IMR-90 (cell line): Measurements from ENCODE around the gene YPEL2. TPM values are rescaled to one million over a fixed set of nuclear protein-coding genes. Genes with fewer than 3 reads are reported as not detected.

Experiments used
- ATAC-seq: fragments of 200-7000 bp; cut with Tn5 transposase; 2 replicates; pipeline ENCODE4 v1.9.1; 2020; ENCODE audit warnings: low read depth, mild to moderate bottlenecking, moderate library complexity
- BruUV-seq: library from RNA; stranded (reverse); fragments of 400-500 nt; replicated peaks from 2 replicates; lab custom pipeline; 2021; lab: Mats Ljungman, UMichigan
- CTCF ChIA-PET: fragments of 300-600 bp; formaldehyde crosslinking; extraction: SDS; loops from one replicate; lab custom pipeline; 2021; ENCODE audit warnings: antibody characterized with exemption; lab: Yijun Ruan, JAX
- POLR2A ChIA-PET: fragments of 300-600 bp; sonication (Branson Sonifier 250); formaldehyde crosslinking; loops from one replicate; lab custom pipeline; 2022; ENCODE audit warnings: antibody characterized with exemption; ENCODE audit not compliant: unreplicated experiment; lab: Charles Lee
- DNase-seq: peaks from one replicate; pipeline ENCODE4 v3.0.0; 2013
- H2AFZ ChIP-seq: replicated peaks from 2 replicates; pipeline ENCODE3; 2013; ENCODE audit warnings: low read length, mild to moderate bottlenecking; ENCODE audit not compliant: poor library complexity
- H2AK5ac ChIP-seq: 2 replicates; pipeline ENCODE4 v1.6.1; 2013; ENCODE audit warnings: low read depth, low read length, inconsistent platforms
- H2AK9ac ChIP-seq: replicated peaks from 2 replicates; pipeline ENCODE3; 2013; ENCODE audit warnings: mild to moderate bottlenecking, low read depth, low read length, moderate library complexity; ENCODE audit not compliant: poor library complexity
- H2BK120ac ChIP-seq: 2 replicates; pipeline ENCODE4 v1.6.1; 2013; ENCODE audit warnings: low read depth, low read length, inconsistent platforms
- H2BK15ac ChIP-seq: 3 replicates; pipeline ENCODE4 v1.6.1; 2013; ENCODE audit warnings: low read depth, low read length, inconsistent platforms
- H2BK20ac ChIP-seq: 2 replicates; pipeline ENCODE4 v1.6.1; 2013; ENCODE audit warnings: low read depth, mild to moderate bottlenecking, inconsistent platforms, low read length, moderate library complexity
- H2BK5ac ChIP-seq: 2 replicates; pipeline ENCODE4 v1.6.1; 2013; ENCODE audit warnings: mild to moderate bottlenecking, low read depth, low read length, inconsistent platforms; ENCODE audit not compliant: poor library complexity, severe bottlenecking
- H3K14ac ChIP-seq: replicated peaks from 2 replicates; pipeline ENCODE4 v1.6.1; 2013; ENCODE audit warnings: low read depth, low read length, inconsistent platforms
- H3K18ac ChIP-seq: 2 replicates; pipeline ENCODE4 v1.6.1; 2013; ENCODE audit warnings: low read depth, low read length, control low read depth
- H3K23ac ChIP-seq: 2 replicates; pipeline ENCODE4 v1.6.1; 2013; ENCODE audit warnings: low read depth, low read length, inconsistent platforms
- H3K27ac ChIP-seq: 2 replicates; pipeline ENCODE4 v1.5.1; 2013; ENCODE audit warnings: mild to moderate bottlenecking, control low read depth, low read length; ENCODE audit not compliant: insufficient read depth
- H3K27me3 ChIP-seq: 2 replicates; pipeline ENCODE4 v1.6.1; 2013; ENCODE audit warnings: low read length; ENCODE audit not compliant: control insufficient read depth, insufficient read depth
- H3K36me3 ChIP-seq: 2 replicates; pipeline ENCODE4 v1.6.1; 2013; ENCODE audit warnings: low read length, mixed read lengths; ENCODE audit not compliant: control insufficient read depth, insufficient read depth
- H3K4ac ChIP-seq: 2 replicates; pipeline ENCODE4 v1.6.1; 2013; ENCODE audit warnings: low read depth, low read length, inconsistent platforms
- H3K4me1 ChIP-seq: 2 replicates; pipeline ENCODE4 v1.6.1; 2013; ENCODE audit warnings: low read length, mixed read lengths; ENCODE audit not compliant: control insufficient read depth, insufficient read depth
- H3K4me2 ChIP-seq: 2 replicates; pipeline ENCODE4 v1.6.1; 2013; ENCODE audit warnings: low read depth, mild to moderate bottlenecking, control low read depth, low read length, moderate library complexity
- H3K4me3 ChIP-seq: 2 replicates; pipeline ENCODE4 v1.5.1; 2013; ENCODE audit warnings: low read depth, mild to moderate bottlenecking, control low read depth, low read length, moderate library complexity; ENCODE audit not compliant: insufficient read depth
- H3K56ac ChIP-seq: 2 replicates; pipeline ENCODE4 v1.6.1; 2013; ENCODE audit warnings: low read length, inconsistent platforms; ENCODE audit not compliant: insufficient read depth; ENCODE audit errors: extremely low read depth
- H3K79me1 ChIP-seq, 2 experiments: 2 replicates each; pipeline ENCODE4 v1.6.1; 2013; ENCODE audit warnings: low read length in 2 of 2, inconsistent platforms in 1 of 2, low read depth in 1 of 2
- H3K9ac ChIP-seq: 2 replicates; pipeline ENCODE4 v1.6.1; 2013; ENCODE audit warnings: low read depth, low read length, control low read depth
- H3K9me1 ChIP-seq: 2 replicates; pipeline ENCODE4 v1.6.1; 2013; ENCODE audit warnings: low read length, inconsistent platforms; ENCODE audit not compliant: insufficient read depth
- H3K9me3 ChIP-seq: 2 replicates; pipeline ENCODE4 v1.6.1; 2013; ENCODE audit warnings: low read length; ENCODE audit not compliant: control insufficient read depth, insufficient read depth
- H4K20me1 ChIP-seq: 2 replicates; pipeline ENCODE4 v1.6.1; 2013; ENCODE audit warnings: low read length, inconsistent platforms; ENCODE audit not compliant: insufficient read depth
- H4K5ac ChIP-seq: 2 replicates; pipeline ENCODE4 v1.6.1; 2013; ENCODE audit warnings: mild to moderate bottlenecking, low read depth, low read length, control low read depth
- H4K8ac ChIP-seq, 2 experiments: 2 replicates each; pipeline ENCODE4 v1.6.1; 2013; ENCODE audit warnings: low read depth in 2 of 2, low read length in 2 of 2, control low read depth in 1 of 2, inconsistent platforms in 1 of 2
- H4K91ac ChIP-seq: 2 replicates; pipeline ENCODE4 v1.6.1; 2013; ENCODE audit warnings: low read depth, low read length, inconsistent platforms; ENCODE audit not compliant: insufficient read depth
- BHLHE40 ChIP-seq: fragments of 150-350 bp; IDR thresholded peaks from 2 replicates; pipeline ENCODE4 v1.6.1; 2016; ENCODE audit warnings: mild to moderate bottlenecking, low read depth, low read length
- CEBPB ChIP-seq: IDR thresholded peaks from 2 replicates; pipeline ENCODE4 v1.6.1; 2012; ENCODE audit warnings: low read depth, low read length, improper control_type of control experiment
- CHD1 ChIP-seq: IDR thresholded peaks from 2 replicates; pipeline ENCODE4 v1.6.1; 2012; ENCODE audit warnings: low read depth, low read length, improper control_type of control experiment
- FOS ChIP-seq: fragments of 150-350 bp; IDR thresholded peaks from 2 replicates; pipeline ENCODE4 v1.6.1; 2016; ENCODE audit warnings: low read depth, low read length
- MAFK ChIP-seq: IDR thresholded peaks from 2 replicates; pipeline ENCODE4 v1.6.1; 2012; ENCODE audit warnings: low read depth, low read length, improper control_type of control experiment
- MAZ ChIP-seq: IDR thresholded peaks from 2 replicates; pipeline ENCODE4 v1.6.1; 2012; ENCODE audit warnings: low read depth, mild to moderate bottlenecking, low read length, improper control_type of control experiment, moderate library complexity, borderline replicate concordance
- MXI1 ChIP-seq: IDR thresholded peaks from 2 replicates; pipeline ENCODE4 v1.6.1; 2012; ENCODE audit warnings: low read depth, mild to moderate bottlenecking, low read length, moderate library complexity, borderline replicate concordance
- NFE2L2 ChIP-seq: fragments of 150-350 bp; IDR thresholded peaks from 2 replicates; pipeline ENCODE4 v1.6.1; 2016; ENCODE audit warnings: low read depth, mild to moderate bottlenecking, low read length
- POLR2A ChIP-seq: IDR thresholded peaks from 2 replicates; pipeline ENCODE4 v1.6.1; 2012; ENCODE audit warnings: mild to moderate bottlenecking, low read depth, low read length
- RAD21 ChIP-seq: IDR thresholded peaks from 2 replicates; pipeline ENCODE4 v1.6.1; 2012; ENCODE audit warnings: low read length, improper control_type of control experiment
- RCOR1 ChIP-seq: IDR thresholded peaks from 2 replicates; pipeline ENCODE4 v1.6.1; 2012; ENCODE audit warnings: mild to moderate bottlenecking, low read length, improper control_type of control experiment; ENCODE audit not compliant: insufficient replicate concordance
- RFX5 ChIP-seq: IDR thresholded peaks from 2 replicates; pipeline ENCODE4 v1.8.0; 2012; ENCODE audit warnings: low read depth, mild to moderate bottlenecking, low read length, moderate library complexity
- SMC3 ChIP-seq: fragments of 150-350 bp; IDR thresholded peaks from 2 replicates; pipeline ENCODE4 v1.6.1; 2016; ENCODE audit warnings: low read depth, mild to moderate bottlenecking, antibody characterized with exemption, low read length, moderate library complexity
- WGBS, 2 experiments: methylation state at CpG; one replicate each; pipeline versions ENCODE4 v1.1.5 to v1.1.7; 2013; ENCODE audit warnings: missing lambda C conversion rate in 2 of 2; ENCODE audit not compliant: insufficient read length in 1 of 2; ENCODE audit errors: extremely low coverage in 2 of 2; 5-methylcytosine and 5-hydroxymethylcytosine counted together
- dilution Hi-C: fragments of 300-500 bp; cut with HindIII; formaldehyde crosslinking; loops from one replicate; pipeline ENCODE4 v1.14.3; 2018; ENCODE audit warnings: low sequenced_read_pairs; ENCODE audit not compliant: unreplicated experiment
- in situ Hi-C: fragments of 300-500 bp; cut with MboI; formaldehyde crosslinking; loops from 3 replicates; pipeline ENCODE4 v1.14.3; 2019; ENCODE audit warnings: low sequenced_read_pairs, inconsistent platforms, mixed read lengths
- intact Hi-C: fragments of 100-400 bp; cut with micrococcal nuclease; formaldehyde crosslinking; loops from 2 replicates; pipeline ENCODE4 v1.10.0; 2022
- polyA plus RNA-seq, 3 experiments: library from polyadenylated mRNA; depleted of rRNA; stranded (reverse); fragments of >200 nt; gene quantifications; 2 replicates each; pipeline ENCODE4 v1.2.3, GENCODE V29; 2012; ENCODE audit warnings: low replicate concordance in 1 of 3
- total RNA-seq: library from RNA; depleted of rRNA; stranded (reverse); fragments of >200 nt; gene quantifications from 2 replicates; pipeline ENCODE4 v1.2.3, GENCODE V29; 2012
- TF ChIP-seq, protein P1 (sequence below): conservative IDR thresholded peaks from 2 replicates; pipeline ENCODE4 v1.5.1; 2012; ENCODE audit warnings: mild to moderate bottlenecking, low read depth, low read length, improper control_type of control experiment
- TF ChIP-seq, protein P2 (sequence below): fragments of 150-350 bp; IDR thresholded peaks from 2 replicates; pipeline ENCODE4 v1.6.1; 2017; ENCODE audit warnings: mild to moderate bottlenecking, antibody characterized with exemption, low read length, low read depth
- TF ChIP-seq, protein P3 (sequence below): fragments of 150-350 bp; IDR thresholded peaks from 2 replicates; pipeline ENCODE4 v1.6.1; 2016; ENCODE audit warnings: low read depth, mild to moderate bottlenecking, low read length, moderate library complexity, borderline replicate concordance

The YPEL2 gene
- total and polyA plus RNA-seq, 2 of the 4 experiments (the other 2 are of a cell fraction), result 2.3 to 3.4 TPM

DNA sequence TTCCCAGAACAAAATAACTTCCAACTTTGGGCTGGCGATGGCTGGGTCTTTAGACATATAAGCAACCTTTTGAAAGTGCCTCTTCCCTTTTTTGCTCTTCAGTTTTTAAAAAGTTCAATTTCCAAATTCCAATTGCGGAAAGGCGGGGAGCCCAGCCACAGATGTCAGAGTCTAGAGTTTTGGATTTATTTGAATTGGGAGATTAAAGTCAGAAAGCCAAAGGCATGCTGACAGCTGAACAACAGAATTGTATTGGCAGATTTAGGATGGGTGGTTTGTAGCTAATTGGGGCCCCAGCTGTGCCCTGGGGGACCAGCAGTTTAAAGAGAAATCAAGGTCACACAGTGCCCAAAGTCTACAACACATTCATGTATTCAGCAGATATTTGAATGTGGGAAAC is 10.5 kb downstream of the YPEL2 start:
- TF ChIP-seq BHLHE40, result no peak
- TF ChIP-seq MAFK, result no peak
- TF ChIP-seq, protein P1, sequence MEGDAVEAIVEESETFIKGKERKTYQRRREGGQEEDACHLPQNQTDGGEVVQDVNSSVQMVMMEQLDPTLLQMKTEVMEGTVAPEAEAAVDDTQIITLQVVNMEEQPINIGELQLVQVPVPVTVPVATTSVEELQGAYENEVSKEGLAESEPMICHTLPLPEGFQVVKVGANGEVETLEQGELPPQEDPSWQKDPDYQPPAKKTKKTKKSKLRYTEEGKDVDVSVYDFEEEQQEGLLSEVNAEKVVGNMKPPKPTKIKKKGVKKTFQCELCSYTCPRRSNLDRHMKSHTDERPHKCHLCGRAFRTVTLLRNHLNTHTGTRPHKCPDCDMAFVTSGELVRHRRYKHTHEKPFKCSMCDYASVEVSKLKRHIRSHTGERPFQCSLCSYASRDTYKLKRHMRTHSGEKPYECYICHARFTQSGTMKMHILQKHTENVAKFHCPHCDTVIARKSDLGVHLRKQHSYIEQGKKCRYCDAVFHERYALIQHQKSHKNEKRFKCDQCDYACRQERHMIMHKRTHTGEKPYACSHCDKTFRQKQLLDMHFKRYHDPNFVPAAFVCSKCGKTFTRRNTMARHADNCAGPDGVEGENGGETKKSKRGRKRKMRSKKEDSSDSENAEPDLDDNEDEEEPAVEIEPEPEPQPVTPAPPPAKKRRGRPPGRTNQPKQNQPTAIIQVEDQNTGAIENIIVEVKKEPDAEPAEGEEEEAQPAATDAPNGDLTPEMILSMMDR, result no peak
- TF ChIP-seq CHD1, result no peak
- TF ChIP-seq FOS, result no peak
- no peak for TF ChIP-seq CEBPB
- TF ChIP-seq, protein P2, sequence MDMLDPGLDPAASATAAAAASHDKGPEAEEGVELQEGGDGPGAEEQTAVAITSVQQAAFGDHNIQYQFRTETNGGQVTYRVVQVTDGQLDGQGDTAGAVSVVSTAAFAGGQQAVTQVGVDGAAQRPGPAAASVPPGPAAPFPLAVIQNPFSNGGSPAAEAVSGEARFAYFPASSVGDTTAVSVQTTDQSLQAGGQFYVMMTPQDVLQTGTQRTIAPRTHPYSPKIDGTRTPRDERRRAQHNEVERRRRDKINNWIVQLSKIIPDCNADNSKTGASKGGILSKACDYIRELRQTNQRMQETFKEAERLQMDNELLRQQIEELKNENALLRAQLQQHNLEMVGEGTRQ, result no peak
- TF ChIP-seq MXI1, result no peak
- no peak for TF ChIP-seq NFE2L2
- TF ChIP-seq POLR2A, result no peak
- TF ChIP-seq, protein P3, sequence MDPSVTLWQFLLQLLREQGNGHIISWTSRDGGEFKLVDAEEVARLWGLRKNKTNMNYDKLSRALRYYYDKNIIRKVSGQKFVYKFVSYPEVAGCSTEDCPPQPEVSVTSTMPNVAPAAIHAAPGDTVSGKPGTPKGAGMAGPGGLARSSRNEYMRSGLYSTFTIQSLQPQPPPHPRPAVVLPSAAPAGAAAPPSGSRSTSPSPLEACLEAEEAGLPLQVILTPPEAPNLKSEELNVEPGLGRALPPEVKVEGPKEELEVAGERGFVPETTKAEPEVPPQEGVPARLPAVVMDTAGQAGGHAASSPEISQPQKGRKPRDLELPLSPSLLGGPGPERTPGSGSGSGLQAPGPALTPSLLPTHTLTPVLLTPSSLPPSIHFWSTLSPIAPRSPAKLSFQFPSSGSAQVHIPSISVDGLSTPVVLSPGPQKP, result no peak
- TF ChIP-seq RFX5, result no peak
- no peak for TF ChIP-seq RCOR1
- TF ChIP-seq MAZ, result no peak
- no peak for TF ChIP-seq RAD21
- TF ChIP-seq SMC3, result no peak
- Histone ChIP-seq H4K8ac (no peak overlapping the region), H3K36me3 (no peaks in the 10 kb centered on the region), H2BK120ac (no peak overlapping the region), H3K79me1 (peaks cover 0 to 6% of the 10 kb centered on the region in 2 experiments; a peak in 1 of 4 replicates), H3K14ac (no peak overlapping the region), H4K5ac (no peak overlapping the region), H2BK5ac (no peak overlapping the region), H3K27ac (no peak overlapping the region), H3K18ac (no peak overlapping the region), H4K20me1 (peaks cover 20% of the 10 kb centered on the region; the same call in 1 of the 2 replicates), H3K4me3 (no peak overlapping the region), H2BK20ac (no peak overlapping the region), H3K9me1 (no peaks in the 10 kb centered on the region; the same call in 1 of the 2 replicates), H3K23ac (no peak overlapping the region), H3K4ac (no peak overlapping the region), H2AFZ (no peak overlapping the region), H3K4me2 (no peak overlapping the region), H3K56ac (no peak overlapping the region), H2AK5ac (no peak overlapping the region), H3K4me1 (no peaks in the 10 kb centered on the region), H3K9me3 (no peaks in the 10 kb centered on the region), H2AK9ac (no peak overlapping the region), H3K9ac (no peak overlapping the region), H4K91ac (no peak overlapping the region), H2BK15ac (no peak overlapping the region), H3K27me3 (peaks cover 17% of the 10 kb centered on the region)
- intact Hi-C loops, result no loop called here
- ATAC-seq, result no peak
- in situ Hi-C loops, result no loop called here
- BruUV-seq, result no TSS peak
- CTCF ChIA-PET, result no interaction called here
- POLR2A ChIA-PET, result no interaction called here
- dilution Hi-C loops, result no loop called here
- no peak for DNase-seq
- no CpG with 5 or more reads among the region's 3 CpGs for WGBS, 2 experiments
